NCI-H510A treated with DMSO at 0.1 percent for 48 hours (cell line): Measurements from ENCODE around the gene ME3.
"Not testable (repeated sequence)": the region's sequence is repeated elsewhere in the genome, so short reads cannot be mapped to it uniquely, and the experiment has no call there.

Source experiments
- DNase-seq: peaks from one replicate; lab custom pipeline; 2025; lab: John Stamatoyannopoulos, UW

The ME3 gene

GRCh38 chr11:86663761-86664160, 8.7 kb downstream of the ME3 start:
- no peak for DNase-seq

- DNase-seq = no peak
Measured at GRCh38 chr11:86663291-86663690, 9.1 kb downstream of the ME3 start.

- DNase-seq = no peak
Measured at GRCh38 chr11:86660736-86661135, 11.7 kb downstream of the ME3 start.

GRCh38 chr11:86660088-86660487, 12.3 kb downstream of the ME3 start:
- DNase-seq = no peak

GRCh38 chr11:86658534-86658933, 13.9 kb downstream of the ME3 start:
- no peak for DNase-seq

GRCh38 chr11:86645212-86645611, 27.2 kb downstream of the ME3 start:
- not testable (repeated sequence) for DNase-seq

- DNase-seq = no peak
Measured at GRCh38 chr11:86644291-86644690, 28.1 kb downstream of the ME3 start.

- no peak for DNase-seq
Measured at GRCh38 chr11:86641537-86642261, 30.7 kb downstream of the ME3 start.

- DNase-seq = no peak
Measured at GRCh38 chr11:86639137-86639536, 33.3 kb downstream of the ME3 start.

GRCh38 chr11:86638673-86639072, 33.7 kb downstream of the ME3 start:
- DNase-seq = no peak

- DNase-seq = no peak
Measured at GRCh38 chr11:86637988-86638387, 34.4 kb downstream of the ME3 start.

- no peak for DNase-seq
Measured at GRCh38 chr11:86636275-86636674, 36.1 kb downstream of the ME3 start.

GRCh38 chr11:86632499-86633269, 39.7 kb downstream of the ME3 start:
- DNase-seq = no peak

GRCh38 chr11:86630229-86630981, 42.0 kb downstream of the ME3 start:
- no peak for DNase-seq

GRCh38 chr11:86629045-86629706, 43.2 kb downstream of the ME3 start:
- no peak for DNase-seq

- DNase-seq = no peak
Measured at GRCh38 chr11:86627776-86628455, 44.5 kb downstream of the ME3 start.

GRCh38 chr11:86625981-86626380, 46.4 kb downstream of the ME3 start:
- no peak for DNase-seq

GRCh38 chr11:86625544-86625943, 46.9 kb downstream of the ME3 start:
- no peak for DNase-seq

- DNase-seq = no peak
Measured at GRCh38 chr11:86624366-86624765, 48.0 kb downstream of the ME3 start.

GRCh38 chr11:86623736-86624135, 48.7 kb downstream of the ME3 start:
- no peak for DNase-seq

- DNase-seq = no peak
Measured at GRCh38 chr11:86623041-86623621, 49.3 kb downstream of the ME3 start.
